Sigmoid colon (tissue), 7 donors: ENCODE results near the gene LRRIQ3. TPM values are rescaled to one million over a fixed set of nuclear protein-coding genes. Genes with fewer than 3 reads are reported as not detected.

Experiments used
- DNase-seq: peaks from one replicate; pipeline ENCODE4 v3.0.0-alpha.2; 2019
- H3K27ac ChIP-seq, 4 donors: fragments of 200-600 bp; sonication (generic); one replicate each; pipeline ENCODE4 v1.5.1; 2016 to 2019; ENCODE audit warnings: mild to moderate bottlenecking in 1 of 4
- H3K27me3 ChIP-seq, 3 donors: fragments of 200-600 bp; sonication (generic); one replicate each; pipeline ENCODE4 v1.5.1; 2019; ENCODE audit warnings: mild to moderate bottlenecking in 1 of 3
- H3K36me3 ChIP-seq, 4 donors: fragments of 200-600 bp; sonication (generic); one replicate each; pipeline ENCODE4 v1.5.1; 2016 to 2019
- H3K4me1 ChIP-seq, 4 donors: fragments of 200-600 bp; sonication (generic); one replicate each; pipeline ENCODE4 v1.5.1; 2017 to 2019
- H3K4me3 ChIP-seq, 4 donors: fragments of 200-600 bp; sonication (generic); one replicate each; pipeline ENCODE4 v1.5.1; 2017 to 2019; ENCODE audit warnings: mild to moderate bottlenecking in 2 of 4, moderate library complexity in 1 of 4
- H3K9me3 ChIP-seq, 4 donors: fragments of 200-600 bp in 3 of 4; sonication (generic) in 3 of 4; one replicate each; pipeline versions ENCODE4 v1.5.1 to v1.6.1; 2013 to 2019
- EP300 ChIP-seq, 4 donors: sonication (generic); formaldehyde crosslinking; IDR thresholded peaks; one replicate each; pipeline ENCODE4 v1.6.1; 2017; ENCODE audit warnings: antibody characterized with exemption in 4 of 4
- POLR2A ChIP-seq, 2 donors: fragments of 450-650 bp; IDR thresholded peaks; one replicate each; pipeline ENCODE4 v1.6.1; 2016; ENCODE audit warnings: antibody characterized with exemption in 2 of 2, mild to moderate bottlenecking in 2 of 2, moderate library complexity in 2 of 2
- POLR2AphosphoS5 ChIP-seq, 4 donors: sonication (generic); formaldehyde crosslinking; IDR thresholded peaks; one replicate each; pipeline ENCODE4 v1.6.1; 2017; ENCODE audit warnings: antibody characterized with exemption in 4 of 4
- WGBS, 2 donors: extraction: QIAGEN DNeasy Blood & Tissue Kit; methylation state at CpG; one replicate each; pipeline ENCODE4 v1.1.7; 2013; 5-methylcytosine and 5-hydroxymethylcytosine counted together
- intact Hi-C: fragments of 100-400 bp; cut with DNase I; formaldehyde crosslinking; loops from one replicate; pipeline ENCODE4 v1.15.1; 2023
- polyA plus RNA-seq, 3 donors: library from polyadenylated mRNA; stranded (reverse); fragments of 200-250 nt; gene quantifications; one replicate each; pipeline ENCODE4 v1.2.3, GENCODE V29; 2013
- total RNA-seq, 4 donors: library from RNA; depleted of rRNA; stranded (reverse); fragments of >200 nt; gene quantifications; one replicate each; pipeline ENCODE4 v1.1.0, GENCODE V29; 2016
- TF ChIP-seq, protein P1 (sequence below), 4 experiments: fragments of 450-650 bp in 3 of 4; fragments of 200-600 bp in 1 of 4; IDR thresholded peaks; one replicate each; pipeline ENCODE4 v1.5.1; 2016 to 2019; ENCODE audit warnings: antibody characterized with exemption in 4 of 4, mild to moderate bottlenecking in 3 of 4, moderate library complexity in 2 of 4
- donor health status: healthy with polysubstance abuse.
- donor health status: Bipolar disorder and iron deficiency.
- donor health status: healthy.

The LRRIQ3 gene
- total and polyA plus RNA-seq, 7 donors: 0.16 to 1.2 (median 0.35) TPM; not detected in 1

DNA sequence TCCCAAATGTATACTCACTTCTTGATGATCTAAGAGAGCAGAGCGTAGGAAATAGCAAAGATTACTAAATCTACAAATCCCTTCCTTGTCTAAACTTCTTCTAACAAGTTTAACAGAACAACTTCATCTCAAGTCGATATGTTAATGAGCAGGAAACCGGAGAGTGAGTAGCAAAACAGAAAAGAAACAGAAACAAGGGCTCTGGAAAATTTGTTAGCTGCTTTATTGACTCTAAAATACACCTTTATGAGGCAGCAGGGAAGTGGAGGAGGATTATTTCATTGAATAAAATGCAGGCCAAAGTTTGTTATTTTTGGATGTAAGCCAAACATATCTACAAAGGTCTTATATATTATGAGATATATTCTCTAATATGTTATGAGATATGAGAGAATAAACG is 192.4 kb downstream of the LRRIQ3 start:
- H3K27me3 ChIP-seq: no peaks in the 10 kb centered on the region
- no peak overlapping the region for H3K4me3 ChIP-seq
- WGBS, 2 donors: 12 to 63% methylated on average over 4 of the region's 4 CpGs
- no peaks in the 10 kb centered on the region for H3K9me3 ChIP-seq
- H3K4me1 ChIP-seq: no peaks in the 10 kb centered on the region
- intact Hi-C loops: no loop called here
- no peak overlapping the region for H3K27ac ChIP-seq
- no peak for DNase-seq
- H3K36me3 ChIP-seq: no peaks in the 10 kb centered on the region
- TF ChIP-seq EP300 (IDR thresholded peaks at IDR 0.05): no peak
- TF ChIP-seq, protein P1, sequence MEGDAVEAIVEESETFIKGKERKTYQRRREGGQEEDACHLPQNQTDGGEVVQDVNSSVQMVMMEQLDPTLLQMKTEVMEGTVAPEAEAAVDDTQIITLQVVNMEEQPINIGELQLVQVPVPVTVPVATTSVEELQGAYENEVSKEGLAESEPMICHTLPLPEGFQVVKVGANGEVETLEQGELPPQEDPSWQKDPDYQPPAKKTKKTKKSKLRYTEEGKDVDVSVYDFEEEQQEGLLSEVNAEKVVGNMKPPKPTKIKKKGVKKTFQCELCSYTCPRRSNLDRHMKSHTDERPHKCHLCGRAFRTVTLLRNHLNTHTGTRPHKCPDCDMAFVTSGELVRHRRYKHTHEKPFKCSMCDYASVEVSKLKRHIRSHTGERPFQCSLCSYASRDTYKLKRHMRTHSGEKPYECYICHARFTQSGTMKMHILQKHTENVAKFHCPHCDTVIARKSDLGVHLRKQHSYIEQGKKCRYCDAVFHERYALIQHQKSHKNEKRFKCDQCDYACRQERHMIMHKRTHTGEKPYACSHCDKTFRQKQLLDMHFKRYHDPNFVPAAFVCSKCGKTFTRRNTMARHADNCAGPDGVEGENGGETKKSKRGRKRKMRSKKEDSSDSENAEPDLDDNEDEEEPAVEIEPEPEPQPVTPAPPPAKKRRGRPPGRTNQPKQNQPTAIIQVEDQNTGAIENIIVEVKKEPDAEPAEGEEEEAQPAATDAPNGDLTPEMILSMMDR (IDR thresholded peaks at IDR 0.05): no peak

DNA sequence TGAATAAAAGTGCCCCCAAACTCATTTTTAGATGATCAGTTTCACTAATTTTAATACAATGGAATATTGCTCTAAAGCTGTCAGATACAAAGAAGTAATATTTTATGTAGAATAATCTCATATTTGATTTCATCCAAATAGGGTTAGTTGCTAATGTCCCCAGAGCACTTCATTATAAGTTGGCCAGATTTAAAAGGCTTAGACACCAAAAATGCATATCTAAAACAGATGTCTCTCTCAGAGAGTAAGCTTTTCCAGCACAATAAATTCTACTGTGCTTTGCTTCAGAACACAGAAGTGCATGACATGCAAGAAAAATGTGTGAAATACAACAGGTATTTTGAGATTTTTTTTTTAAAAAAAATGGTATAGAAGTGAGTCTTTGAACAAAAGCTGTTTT is 194.2 kb downstream of the LRRIQ3 start:
- intact Hi-C loops: no loop called here
- no peak for TF ChIP-seq POLR2AphosphoS5 (IDR thresholded peaks at IDR 0.05)
- no peak for TF ChIP-seq POLR2A (IDR thresholded peaks at IDR 0.05)
- TF ChIP-seq, protein P1 (IDR thresholded peaks at IDR 0.05): no peak
- TF ChIP-seq EP300 (IDR thresholded peaks at IDR 0.05): no peak
- no peaks in the 10 kb centered on the region for H3K27me3 ChIP-seq

DNA sequence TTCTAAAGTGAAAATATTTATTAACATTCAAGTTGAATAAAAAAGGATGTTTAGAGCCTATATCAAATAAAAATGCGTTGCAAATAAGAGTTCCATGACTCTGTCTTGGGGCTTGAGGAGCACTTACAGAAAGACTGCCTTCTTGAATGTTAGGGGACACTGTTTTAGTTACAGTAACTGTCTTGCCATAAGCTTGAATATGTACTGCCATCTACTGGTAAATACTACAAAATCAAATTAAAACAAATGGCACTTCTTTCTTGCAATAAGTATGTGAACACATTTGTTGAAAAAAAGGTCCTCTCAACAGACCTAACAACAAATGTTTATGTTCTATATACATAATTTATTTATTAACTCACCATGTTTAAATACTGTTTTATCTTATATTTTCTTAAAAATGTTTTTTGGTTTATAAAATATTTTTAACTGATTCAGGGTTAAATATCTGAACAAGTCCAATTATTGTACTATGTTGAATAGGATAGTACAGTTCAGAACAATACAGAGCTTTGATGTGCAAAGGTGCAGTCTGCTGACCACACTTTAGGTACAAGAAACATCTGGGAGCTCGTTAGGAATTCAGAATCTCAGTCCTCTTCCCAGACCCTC is 199.5 kb downstream of the LRRIQ3 start:
- Histone ChIP-seq H3K9me3 (no peaks in the 10 kb centered on the region), H3K4me3 (no peak overlapping the region), H3K27ac (no peak overlapping the region), H3K4me1 (no peaks in the 10 kb centered on the region), H3K27me3 (no peaks in the 10 kb centered on the region), H3K36me3 (no peaks in the 10 kb centered on the region)
- intact Hi-C loops: no loop called here
- DNase-seq: no peak
- 6 to 11% methylated on average over 2 of the region's 2 CpGs for WGBS, 2 donors
- TF ChIP-seq POLR2A (IDR thresholded peaks at IDR 0.05) (no peak), EP300 (IDR thresholded peaks at IDR 0.05) (no peak)
- TF ChIP-seq, protein P1 (IDR thresholded peaks at IDR 0.05): peak in 1 of 4 experiments; percentile 22

More for the DNA sequence above, 194.2 kb downstream of the LRRIQ3 start:
- Histone ChIP-seq H3K36me3 (no peaks in the 10 kb centered on the region), H3K4me3 (no peak overlapping the region), H3K27ac (no peak overlapping the region), H3K9me3 (no peaks in the 10 kb centered on the region), H3K4me1 (no peaks in the 10 kb centered on the region)
- DNase-seq: no peak

DNA sequence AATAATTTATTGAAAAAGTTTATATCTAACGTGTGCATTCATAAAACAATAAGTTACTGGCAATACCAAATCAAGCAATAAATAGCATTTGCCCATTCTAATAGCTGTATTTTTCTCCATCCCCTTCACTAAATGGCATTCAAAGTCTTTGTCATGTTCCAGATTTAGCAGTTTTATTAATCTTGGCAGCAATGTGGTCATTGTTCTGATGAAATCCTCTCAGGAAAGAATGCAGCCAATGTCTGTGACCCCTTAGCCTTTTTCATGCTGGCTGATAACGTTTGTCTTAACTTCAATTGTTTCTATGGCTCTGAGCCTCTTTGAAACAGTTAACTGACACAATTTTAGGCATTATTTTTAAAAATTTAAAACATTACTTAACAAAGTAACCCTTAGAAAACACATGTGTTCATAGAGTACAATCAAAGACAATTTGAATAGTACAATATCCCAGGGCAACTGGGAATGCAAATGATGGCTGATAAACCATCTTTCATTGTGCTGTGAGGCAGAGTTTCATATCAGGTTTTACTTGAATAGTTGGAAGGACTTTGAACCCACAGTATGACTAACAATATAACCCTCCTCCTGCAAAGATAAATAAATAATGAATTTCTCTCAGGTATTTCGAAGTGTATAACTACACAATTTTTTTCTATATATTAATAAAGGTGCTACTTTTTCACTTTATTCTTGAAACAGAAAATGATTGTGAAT is 217.5 kb downstream of the LRRIQ3 start:
- Histone ChIP-seq H3K27ac (no peak overlapping the region), H3K4me1 (no peaks in the 10 kb centered on the region), H3K36me3 (no peaks in the 10 kb centered on the region), H3K9me3 (no peaks in the 10 kb centered on the region), H3K4me3 (no peak overlapping the region), H3K27me3 (no peaks in the 10 kb centered on the region)
- DNase-seq: no peak
- TF ChIP-seq, protein P1 (IDR thresholded peaks at IDR 0.05): no peak
- TF ChIP-seq POLR2AphosphoS5 (IDR thresholded peaks at IDR 0.05) (no peak), POLR2A (IDR thresholded peaks at IDR 0.05) (no peak), EP300 (IDR thresholded peaks at IDR 0.05) (no peak)
- 15 to 44% methylated on average over 3 of the region's 3 CpGs for WGBS, 2 donors
- intact Hi-C loops: no loop called here
